ENCODE results near the gene SUPT4H1. TPM values are rescaled to one million over a fixed set of nuclear protein-coding genes. Genes with fewer than 3 reads are reported as not detected.
A peak's percentile ranks its signal among the peaks of the same experiment; 100 is the strongest.

Gene SUPT4H1
- 63.5 and 64.6 TPM in 2 replicates for polyA plus RNA-seq (2013)

DNA sequence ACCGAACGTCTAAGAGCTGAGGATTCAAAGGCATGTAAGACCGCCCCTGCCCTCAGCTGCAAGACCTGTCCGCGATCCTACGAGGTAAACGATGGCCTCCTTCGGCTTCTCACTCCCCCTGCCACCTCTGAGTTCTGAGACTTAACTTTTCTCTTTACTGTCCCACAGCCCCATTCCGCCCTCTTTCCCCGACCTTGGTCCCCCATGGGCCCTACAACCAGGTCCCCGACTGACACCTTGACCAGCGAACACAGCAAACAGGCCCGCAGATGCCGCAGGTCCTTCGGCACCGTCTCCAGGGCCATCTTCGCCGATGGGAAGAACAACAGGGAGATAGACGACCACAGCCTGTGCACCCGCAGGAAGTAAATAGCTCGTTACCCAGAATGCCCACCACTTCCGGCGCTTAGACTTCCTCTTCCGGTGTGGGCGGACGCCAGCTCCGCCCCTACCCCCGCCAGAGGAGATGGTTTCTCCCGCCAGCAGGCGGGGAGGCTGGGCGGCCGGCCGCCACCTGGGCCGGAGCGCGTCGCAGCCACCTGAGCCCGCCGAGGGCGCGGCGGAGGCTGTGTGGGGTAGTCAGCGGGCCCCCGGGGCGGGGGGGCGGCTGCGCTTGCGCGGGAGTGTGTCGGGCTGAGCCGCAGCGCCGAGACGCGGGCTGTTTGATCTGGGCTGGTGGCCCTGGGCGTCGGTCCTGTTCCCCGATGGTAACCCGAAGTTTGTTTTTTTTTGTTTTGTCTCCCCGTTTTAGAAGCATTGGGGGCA is at the start of gene SUPT4H1:
TSS of gene SUPT4H1 (minus strand) at position 371 of the 765 bp plus-strand sequence. CDS start at position 305, 66 bp downstream.
- peak within 1 kb of the TSS; percentile 89 for H4K91ac ChIP-seq (ENCODE audit: low read depth, low read length)
- peaks cover 13% of the 10 kb centered on the region for H3K79me1 ChIP-seq (ENCODE audit: low read length)
- H3K4me2 ChIP-seq (ENCODE audit: low read length): peak within 1 kb of the TSS; percentile 87
- peaks cover 2 to 4% of the 10 kb centered on the region in 2 experiments for H3K4me1 ChIP-seq (ENCODE audit: control insufficient read depth in 1 of 2, insufficient read depth in 2 of 2, low read length in 2 of 2)
- H3K9me3 ChIP-seq (ENCODE audit: insufficient read depth, low read depth, low read length): no peaks in the 10 kb centered on the region
- H2BK12ac ChIP-seq (ENCODE audit: low read length): peak within 1 kb of the TSS; percentile 0
- DNase-seq: peak; percentile 94 to 98
- H3K23ac ChIP-seq (ENCODE audit: low read length): no peak within 1 kb of the TSS
- H3K27ac ChIP-seq (ENCODE audit: low read depth, low read length): peak within 1 kb of the TSS; percentile 87
- WGBS (ENCODE audit: extremely low coverage, insufficient coverage, insufficient read length): no CpG with 5 or more reads among the region's 60 CpGs
- peak within 1 kb of the TSS; percentile 70 for H2BK120ac ChIP-seq (ENCODE audit: insufficient read depth, low read length, poor library complexity)
- peak within 1 kb of the TSS; percentile 98 for H4K8ac ChIP-seq (ENCODE audit: low read depth, low read length)
- H3K27me3 ChIP-seq (ENCODE audit: insufficient read depth, low read length): no peaks in the 10 kb centered on the region
- H3K9ac ChIP-seq (ENCODE audit: low read length): peak within 1 kb of the TSS; percentile 90
- H2AFZ ChIP-seq (ENCODE audit: insufficient read depth, low read length, poor library complexity): peak within 1 kb of the TSS; percentile 87
- H3K36me3 ChIP-seq (ENCODE audit: control insufficient read depth in 1 of 2, insufficient read depth in 2 of 2, low read length in 2 of 2): peaks cover 8 to 23% of the 10 kb centered on the region in 2 experiments
- peak within 1 kb of the TSS; percentile 99 for H4K12ac ChIP-seq (ENCODE audit: low read depth, low read length)
- peak within 1 kb of the TSS; percentile 92 for H3K4me3 ChIP-seq (ENCODE audit: low read depth, low read length)
- H3K4ac ChIP-seq (ENCODE audit: low read depth, low read length): peak within 1 kb of the TSS; percentile 84
- peaks cover 9% of the 10 kb centered on the region for H3K79me2 ChIP-seq (ENCODE audit: control insufficient read depth, insufficient read depth, low read length, poor library complexity)
- H2BK5ac ChIP-seq (ENCODE audit: low read depth, low read length, poor library complexity): peak within 1 kb of the TSS; percentile 70
- H3K14ac ChIP-seq (ENCODE audit: low read length): peak within 1 kb of the TSS; percentile 97
- H2AK5ac ChIP-seq (ENCODE audit: low read length): peak within 1 kb of the TSS; percentile 97
- H3K18ac ChIP-seq (ENCODE audit: low read length): peak within 1 kb of the TSS; percentile 97

DNA sequence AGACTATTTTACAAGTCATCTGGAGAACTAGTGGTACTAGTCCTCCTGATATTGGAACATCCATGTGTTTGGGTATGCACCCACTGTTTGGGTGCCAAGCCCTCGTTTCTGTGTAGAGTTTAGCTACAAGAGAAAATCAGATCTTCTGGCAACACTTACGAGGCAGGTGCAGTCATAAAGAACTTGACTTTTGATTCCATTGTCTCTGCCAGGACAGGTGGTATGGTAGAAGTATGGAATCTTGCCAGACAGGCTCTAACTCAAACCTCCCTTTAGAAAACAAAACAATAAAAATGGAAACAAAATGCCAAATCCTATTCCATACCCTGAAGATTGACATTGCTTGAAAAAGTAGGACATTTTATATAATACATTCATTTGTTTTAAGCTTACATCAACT is 49.3 kb upstream of the SUPT4H1 start:
- H3K14ac ChIP-seq (ENCODE audit: low read length): no peak overlapping the region
- H3K4me3 ChIP-seq (ENCODE audit: low read depth, low read length): no peak overlapping the region
- WGBS (ENCODE audit: extremely low coverage, insufficient coverage, insufficient read length): no CpG with 5 or more reads among the region's 2 CpGs
- peaks cover 3 to 8% of the 10 kb centered on the region in 2 experiments for H3K4me1 ChIP-seq (ENCODE audit: control insufficient read depth in 1 of 2, insufficient read depth in 2 of 2, low read length in 2 of 2)
- H2BK120ac ChIP-seq (ENCODE audit: insufficient read depth, low read length, poor library complexity): no peak overlapping the region
- peaks cover 5% of the 10 kb centered on the region for H3K79me1 ChIP-seq (ENCODE audit: low read length)
- H3K9ac ChIP-seq (ENCODE audit: low read length): no peak overlapping the region
- H4K8ac ChIP-seq (ENCODE audit: low read depth, low read length): no peak overlapping the region
- H3K36me3 ChIP-seq (ENCODE audit: control insufficient read depth in 1 of 2, insufficient read depth in 2 of 2, low read length in 2 of 2): no peaks in the 10 kb centered on the region
- no peak overlapping the region for H2BK12ac ChIP-seq (ENCODE audit: low read length)
- H3K27me3 ChIP-seq (ENCODE audit: insufficient read depth, low read length): no peaks in the 10 kb centered on the region
- no peak overlapping the region for H4K12ac ChIP-seq (ENCODE audit: low read depth, low read length)
- H2AK5ac ChIP-seq (ENCODE audit: low read length): no peak overlapping the region
- no peak overlapping the region for H3K27ac ChIP-seq (ENCODE audit: low read depth, low read length)
- no peak overlapping the region for H2AFZ ChIP-seq (ENCODE audit: insufficient read depth, low read length, poor library complexity)
- no peak overlapping the region for H3K4ac ChIP-seq (ENCODE audit: low read depth, low read length)
- no peaks in the 10 kb centered on the region for H3K9me3 ChIP-seq (ENCODE audit: insufficient read depth, low read depth, low read length)
- H3K18ac ChIP-seq (ENCODE audit: low read length): no peak overlapping the region
- H2BK5ac ChIP-seq (ENCODE audit: low read depth, low read length, poor library complexity): no peak overlapping the region
- H3K23ac ChIP-seq (ENCODE audit: low read length): no peak overlapping the region
- H4K91ac ChIP-seq (ENCODE audit: low read depth, low read length): no peak overlapping the region
- no peaks in the 10 kb centered on the region for H3K79me2 ChIP-seq (ENCODE audit: control insufficient read depth, insufficient read depth, low read length, poor library complexity)
- DNase-seq: peak in 1 of 2 donors; percentile 37
- no peak overlapping the region for H3K4me2 ChIP-seq (ENCODE audit: low read length)

DNA sequence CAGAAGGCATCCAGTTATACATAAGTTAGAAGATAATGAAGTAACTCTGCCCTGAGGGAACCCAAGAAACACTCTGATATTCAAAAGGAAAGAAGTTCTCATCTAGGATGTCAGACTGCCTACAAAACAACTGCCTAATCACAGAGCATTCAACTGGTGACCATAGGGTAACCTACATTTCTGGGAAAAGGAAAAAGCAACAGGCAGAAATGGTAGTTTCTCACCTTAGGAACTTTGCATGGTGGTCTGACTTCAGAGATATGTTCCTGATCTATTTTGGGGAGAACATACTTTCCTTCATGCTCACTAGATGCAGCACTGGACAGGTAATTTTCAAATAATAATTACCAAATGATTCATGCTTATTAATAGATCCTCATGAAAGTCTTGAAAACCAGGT is 48.8 kb upstream of the SUPT4H1 start:
- Histone ChIP-seq H3K79me1 (ENCODE audit: low read length) (peaks cover 5% of the 10 kb centered on the region), H3K14ac (ENCODE audit: low read length) (no peak overlapping the region)

DNA sequence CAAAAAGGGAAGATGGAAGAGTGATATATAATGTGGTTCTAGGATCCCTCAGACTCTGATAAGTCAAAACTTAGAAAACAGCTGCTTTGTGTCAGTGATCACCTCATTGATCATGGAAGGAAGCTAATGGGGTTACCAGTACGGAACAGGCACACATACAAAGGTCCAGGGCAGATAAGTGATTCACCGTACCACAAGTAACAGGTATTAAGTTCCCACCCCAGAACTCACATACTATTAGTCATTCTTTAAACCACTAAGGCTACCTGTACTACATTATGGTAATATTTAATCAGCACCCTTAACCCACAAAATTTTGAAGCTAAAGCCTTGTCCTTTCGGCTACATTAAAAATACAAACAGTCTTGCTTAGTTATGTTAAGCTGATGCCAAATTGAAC is 48.0 kb upstream of the SUPT4H1 start:
- Histone ChIP-seq H2BK12ac (ENCODE audit: low read length) (no peak overlapping the region), H3K27ac (ENCODE audit: low read depth, low read length) (no peak overlapping the region), H3K23ac (ENCODE audit: low read length) (no peak overlapping the region), H3K9ac (ENCODE audit: low read length) (no peak overlapping the region), H3K4me2 (ENCODE audit: low read length) (no peak overlapping the region), H3K79me2 (ENCODE audit: control insufficient read depth, insufficient read depth, low read length, poor library complexity) (no peaks in the 10 kb centered on the region), H3K4me1 (ENCODE audit: control insufficient read depth in 1 of 2, insufficient read depth in 2 of 2, low read length in 2 of 2) (peaks cover 3 to 8% of the 10 kb centered on the region in 2 experiments), H3K4ac (ENCODE audit: low read depth, low read length) (no peak overlapping the region), H4K12ac (ENCODE audit: low read depth, low read length) (no peak overlapping the region), H2AK5ac (ENCODE audit: low read length) (no peak overlapping the region), H2BK120ac (ENCODE audit: insufficient read depth, low read length, poor library complexity) (no peak overlapping the region), H3K14ac (ENCODE audit: low read length) (no peak overlapping the region), H3K27me3 (ENCODE audit: insufficient read depth, low read length) (no peaks in the 10 kb centered on the region), H2AFZ (ENCODE audit: insufficient read depth, low read length, poor library complexity) (no peak overlapping the region), H3K9me3 (ENCODE audit: insufficient read depth, low read depth, low read length) (no peaks in the 10 kb centered on the region), H3K36me3 (ENCODE audit: control insufficient read depth in 1 of 2, insufficient read depth in 2 of 2, low read length in 2 of 2) (no peaks in the 10 kb centered on the region), H2BK5ac (ENCODE audit: low read depth, low read length, poor library complexity) (no peak overlapping the region), H4K91ac (ENCODE audit: low read depth, low read length) (no peak overlapping the region), H3K18ac (ENCODE audit: low read length) (no peak overlapping the region), H4K8ac (ENCODE audit: low read depth, low read length) (no peak overlapping the region), H3K4me3 (ENCODE audit: low read depth, low read length) (no peak overlapping the region), H3K79me1 (ENCODE audit: low read length) (peaks cover 5% of the 10 kb centered on the region)
- DNase-seq: no peak
- whole genome bisulfite sequencing (ENCODE audit: extremely low coverage, insufficient coverage, insufficient read length): no CpG with 5 or more reads among the region's 3 CpGs

More for the DNA sequence above, 48.8 kb upstream of the SUPT4H1 start:
- no peak for DNase-seq
- Histone ChIP-seq H3K23ac (ENCODE audit: low read length) (no peak overlapping the region), H3K27ac (ENCODE audit: low read depth, low read length) (no peak overlapping the region), H4K12ac (ENCODE audit: low read depth, low read length) (no peak overlapping the region), H2AFZ (ENCODE audit: insufficient read depth, low read length, poor library complexity) (no peak overlapping the region), H2BK5ac (ENCODE audit: low read depth, low read length, poor library complexity) (no peak overlapping the region), H4K91ac (ENCODE audit: low read depth, low read length) (no peak overlapping the region), H3K18ac (ENCODE audit: low read length) (no peak overlapping the region), H2BK120ac (ENCODE audit: insufficient read depth, low read length, poor library complexity) (no peak overlapping the region), H3K4me1 (ENCODE audit: control insufficient read depth in 1 of 2, insufficient read depth in 2 of 2, low read length in 2 of 2) (peaks cover 3 to 8% of the 10 kb centered on the region in 2 experiments), H4K8ac (ENCODE audit: low read depth, low read length) (no peak overlapping the region), H3K9ac (ENCODE audit: low read length) (no peak overlapping the region), H3K9me3 (ENCODE audit: insufficient read depth, low read depth, low read length) (no peaks in the 10 kb centered on the region), H3K4me3 (ENCODE audit: low read depth, low read length) (no peak overlapping the region), H2AK5ac (ENCODE audit: low read length) (no peak overlapping the region), H3K27me3 (ENCODE audit: insufficient read depth, low read length) (no peaks in the 10 kb centered on the region), H2BK12ac (ENCODE audit: low read length) (no peak overlapping the region), H3K79me2 (ENCODE audit: control insufficient read depth, insufficient read depth, low read length, poor library complexity) (no peaks in the 10 kb centered on the region), H3K4ac (ENCODE audit: low read depth, low read length) (no peak overlapping the region), H3K4me2 (ENCODE audit: low read length) (no peak overlapping the region), H3K36me3 (ENCODE audit: control insufficient read depth in 1 of 2, insufficient read depth in 2 of 2, low read length in 2 of 2) (no peaks in the 10 kb centered on the region)
